Motor neuron (in vitro differentiated cells): ENCODE data around the gene ATRX. TPM values are rescaled to one million over a fixed set of nuclear protein-coding genes. Genes with fewer than 3 reads are reported as not detected.
"Not testable (repeated sequence)": the region's sequence is repeated elsewhere in the genome, so short reads cannot be mapped to it uniquely, and the experiment has no call there.

Experiments used
- ATAC-seq, 8 experiments: fragments of 200-7000 bp; cut with Tn5 transposase; replicated peaks in 6 of 8; 2 replicates each; pipeline ENCODE4 v1.8.0; 2021; ENCODE audit warnings: mild to moderate bottlenecking in 8 of 8, moderate library complexity in 8 of 8
- H3K27ac ChIP-seq, 2 donors: fragments of 250-450 bp; sonication (Bioruptor Pico); 2 replicates each; pipeline ENCODE4 v1.9.0; 2021; ENCODE audit warnings: antibody characterized with exemption in 2 of 2, mild to moderate bottlenecking in 2 of 2, moderate library complexity in 1 of 2
- H3K4me1 ChIP-seq, 2 donors: fragments of 250-450 bp; sonication (Bioruptor Pico); replicated peaks in 1 of 2; 2 replicates each; pipeline ENCODE4 v1.6.1; 2021; ENCODE audit warnings: antibody characterized with exemption in 2 of 2, mild to moderate bottlenecking in 2 of 2, moderate library complexity in 1 of 2
- H3K4me3 ChIP-seq, 5 donors: fragments of 250-450 bp; sonication (Bioruptor Pico); 2 replicates each; pipeline ENCODE4 v1.9.0; 2021; ENCODE audit warnings: antibody characterized with exemption in 5 of 5, mild to moderate bottlenecking in 5 of 5, moderate library complexity in 4 of 5
- WGBS, 10 experiments: fragments of 450-650 bp; shearing (Covaris generic); methylation state at CpG; one replicate each; pipeline ENCODE4 v1.0.0; 2022; 5-methylcytosine and 5-hydroxymethylcytosine counted together
- in situ Hi-C, 9 experiments: fragments of 400-800 bp; cut with MboI; loops; one replicate each; pipeline ENCODE4 v1.15.0; 2021; ENCODE audit warnings: low sequenced_read_pairs in 9 of 9, low pct_unique_long_range_greater_than_20kb in 2 of 9; ENCODE audit not compliant: unreplicated experiment in 9 of 9
- total RNA-seq, 8 experiments: library from RNA; unstranded; fragments of 300-600 nt; gene quantifications; 2 replicates each; pipeline versions ENCODE4 v1.2.3 to v1.2.4, GENCODE V29; 2022

The ATRX gene
- 100 to 1,000 TPM in 1 of 8 experiments, 10 to 100 TPM in 7; 44.7 to 140 (median 59.3) TPM for total RNA-seq

GRCh38 chrX:77785486-77786364 lies at the start of gene ATRX:
TSS of gene ATRX (minus strand) at chrX:77786216. CDS start at chrX:77786001, 215 bp downstream.
- H3K27ac ChIP-seq: peak within 1 kb of the TSS; percentile 98 to 99
- H3K4me3 ChIP-seq: peak within 1 kb of the TSS; percentile 56 to 80 (median 64)
- ATAC-seq: peak; percentile 81 to 97 (median 96)
- in situ Hi-C loops: no loop called here
- H3K4me1 ChIP-seq: no peaks in the 10 kb centered on the region
- 29 to 30% methylated on average over 2 to 5 of the region's 61 CpGs; no CpG with 5 or more reads in 8 of the 10 experiments for WGBS, 10 experiments

- ATAC-seq, in situ Hi-C loops, H3K4me3 ChIP-seq, H3K27ac ChIP-seq, H3K4me1 ChIP-seq: not testable (repeated sequence)
- 0 to 84% (median 60%) methylated on average over 1 to 5 of the region's 5 CpGs; no CpG with 5 or more reads in 5 of the 10 experiments for WGBS, 10 experiments
These were observed 45.5 kb upstream of the ATRX start for GRCh38 chrX:77831544-77831943.

GRCh38 chrX:77821989-77822388 lies 36.0 kb upstream of the ATRX start:
- in situ Hi-C loops, H3K4me3 ChIP-seq, ATAC-seq, H3K4me1 ChIP-seq, H3K27ac ChIP-seq: not testable (repeated sequence)
- 33% methylated on average over 1 of the region's 2 CpGs; no CpG with 5 or more reads in 9 of the 10 experiments for WGBS, 10 experiments

GRCh38 chrX:77820091-77820727 lies 34.2 kb upstream of the ATRX start:
- 0 to 95% (median 68%) methylated on average over 2 to 4 of the region's 9 CpGs; no CpG with 5 or more reads in 6 of the 10 experiments for WGBS, 10 experiments
- no peak for ATAC-seq
- Histone ChIP-seq H3K4me3 (no peak overlapping the region), H3K27ac (no peak overlapping the region), H3K4me1 (no peaks in the 10 kb centered on the region)
- in situ Hi-C loops: no loop called here

GRCh38 chrX:77814210-77814609 lies 28.2 kb upstream of the ATRX start:
- Histone ChIP-seq H3K4me3 (no peak overlapping the region), H3K27ac (no peak overlapping the region), H3K4me1 (no peaks in the 10 kb centered on the region)
- WGBS, 10 experiments: 42 to 100% (median 72%) methylated on average over 1 of the region's 1 CpG; no CpG with 5 or more reads in 6 of the 10 experiments
- in situ Hi-C loops: no loop called here
- no peak for ATAC-seq

GRCh38 chrX:77802201-77802600 lies 16.2 kb upstream of the ATRX start:
- no peaks in the 10 kb centered on the region for H3K4me1 ChIP-seq
- no peak overlapping the region for H3K27ac ChIP-seq
- in situ Hi-C loops: no loop called here
- ATAC-seq: no peak
- WGBS, 10 experiments: 0 to 50% methylated on average over 1 of the region's 1 CpG; no CpG with 5 or more reads in 8 of the 10 experiments
- H3K4me3 ChIP-seq: no peak overlapping the region

- in situ Hi-C loops: no loop called here
- no peak overlapping the region for H3K27ac ChIP-seq
- no peaks in the 10 kb centered on the region for H3K4me1 ChIP-seq
- ATAC-seq: no peak
- 100% methylated on average over 1 of the region's 1 CpG; no CpG with 5 or more reads in 6 of the 10 experiments for WGBS, 10 experiments
- no peak overlapping the region for H3K4me3 ChIP-seq
These were observed 9.1 kb upstream of the ATRX start for GRCh38 chrX:77795124-77795523.

- no peak for ATAC-seq
- WGBS, 10 experiments: 49 to 100% (median 88%) methylated on average over 1 to 6 of the region's 6 CpGs; no CpG with 5 or more reads in 3 of the 10 experiments
- no peak overlapping the region for H3K27ac ChIP-seq
- no peak overlapping the region for H3K4me3 ChIP-seq
- in situ Hi-C loops: no loop called here
- H3K4me1 ChIP-seq: no peaks in the 10 kb centered on the region
These were observed 7.9 kb upstream of the ATRX start for GRCh38 chrX:77793946-77794345.

- 0 to 100% (median 59%) methylated on average over 1 to 2 of the region's 2 CpGs; no CpG with 5 or more reads in 6 of the 10 experiments for WGBS, 10 experiments
- H3K4me3 ChIP-seq: no peak overlapping the region
- peak in 1 of 8 experiments; percentile 76 for ATAC-seq
- in situ Hi-C loops: no loop called here
- H3K27ac ChIP-seq: no peak overlapping the region
- H3K4me1 ChIP-seq: no peaks in the 10 kb centered on the region
These were observed 2.0 kb upstream of the ATRX start for GRCh38 chrX:77788050-77788449.

- H3K4me3 ChIP-seq: peak overlapping the region; percentile 56 to 80 (median 64)
- in situ Hi-C loops: no loop called here
- 0 to 54% (median 18%) methylated on average over 2 to 3 of the region's 5 CpGs; no CpG with 5 or more reads in 7 of the 10 experiments for WGBS, 10 experiments
- H3K27ac ChIP-seq: peak overlapping the region; percentile 98 to 99
- ATAC-seq: peak in 2 of 8 experiments; percentile 8 to 9
- no peaks in the 10 kb centered on the region for H3K4me1 ChIP-seq
These were observed 307 bp upstream of the ATRX start for GRCh38 chrX:77786365-77786680.

GRCh38 chrX:77779695-77780094 lies 6.3 kb downstream of the ATRX start:
- H3K4me3 ChIP-seq: no peak overlapping the region
- WGBS, 10 experiments: 47 to 96% (median 75%) methylated on average over 2 to 3 of the region's 3 CpGs; no CpG with 5 or more reads in 7 of the 10 experiments
- ATAC-seq: no peak
- in situ Hi-C loops: no loop called here
- no peak overlapping the region for H3K27ac ChIP-seq
- no peaks in the 10 kb centered on the region for H3K4me1 ChIP-seq

GRCh38 chrX:77776659-77777058 lies 9.4 kb downstream of the ATRX start:
- no peaks in the 10 kb centered on the region for H3K4me1 ChIP-seq
- H3K27ac ChIP-seq: no peak overlapping the region
- H3K4me3 ChIP-seq: no peak overlapping the region
- in situ Hi-C loops: no loop called here
- ATAC-seq: peak in 2 of 8 experiments; percentile 52 to 55
- 0 to 60% (median 50%) methylated on average over 1 of the region's 2 CpGs; no CpG with 5 or more reads in 7 of the 10 experiments for WGBS, 10 experiments

- WGBS, 10 experiments: 43% methylated on average over 1 of the region's 1 CpG; no CpG with 5 or more reads in 9 of the 10 experiments
- Histone ChIP-seq H3K4me1 (no peaks in the 10 kb centered on the region), H3K27ac (no peak overlapping the region), H3K4me3 (no peak overlapping the region)
- no peak for ATAC-seq
- in situ Hi-C loops: no loop called here
These were observed 14.4 kb downstream of the ATRX start for GRCh38 chrX:77771601-77772000.
